Fibroblast of skin of abdomen (primary cell): ENCODE data around the gene TEDC2.
"Not testable (repeated sequence)": the region's sequence is repeated elsewhere in the genome, so short reads cannot be mapped to it uniquely, and the experiment has no call there.

ENCODE experiments used
- DNase-seq: peaks from one replicate; pipeline ENCODE4 v3.0.0-alpha.2; 2013

The TEDC2 gene

GRCh38 chr16:2437032-2437790 is 22.7 kb upstream of the TEDC2 start:
- no peak for DNase-seq

GRCh38 chr16:2438121-2438520 is 21.8 kb upstream of the TEDC2 start:
- DNase-seq: no peak

- DNase-seq: no peak
Measured at GRCh38 chr16:2439598-2439997, 20.3 kb upstream of the TEDC2 start.

GRCh38 chr16:2441143-2441804 is 18.6 kb upstream of the TEDC2 start:
- not testable (repeated sequence) for DNase-seq

- DNase-seq: no peak
Measured at GRCh38 chr16:2443555-2443954, 16.4 kb upstream of the TEDC2 start.

- no peak for DNase-seq
Measured at GRCh38 chr16:2447920-2448583, 11.9 kb upstream of the TEDC2 start.

GRCh38 chr16:2449118-2449517 is 10.8 kb upstream of the TEDC2 start:
- no peak for DNase-seq

GRCh38 chr16:2450535-2450934 is 9.4 kb upstream of the TEDC2 start:
- DNase-seq: no peak

GRCh38 chr16:2450975-2451381 is 8.9 kb upstream of the TEDC2 start:
- DNase-seq: no peak

GRCh38 chr16:2451851-2452320 is 8.0 kb upstream of the TEDC2 start:
- DNase-seq: no peak

- DNase-seq: no peak
Measured at GRCh38 chr16:2452650-2453049, 7.3 kb upstream of the TEDC2 start.

- no peak for DNase-seq
Measured at GRCh38 chr16:2455081-2455845, 4.6 kb upstream of the TEDC2 start.

GRCh38 chr16:2456551-2457153 is 3.3 kb upstream of the TEDC2 start:
- no peak for DNase-seq

- DNase-seq: no peak
Measured at GRCh38 chr16:2457267-2457666, 2.6 kb upstream of the TEDC2 start.

- DNase-seq: no peak
Measured at GRCh38 chr16:2457946-2458345, 2.0 kb upstream of the TEDC2 start.

- no peak for DNase-seq
Measured at GRCh38 chr16:2458887-2459646, 842 bp upstream of the TEDC2 start.

- DNase-seq: no peak
Measured at GRCh38 chr16:2460391-2460713, 443 bp downstream of the TEDC2 start.

- DNase-seq: no peak
Measured at GRCh38 chr16:2460916-2461315, 1.0 kb downstream of the TEDC2 start.

- no peak for DNase-seq
Measured at GRCh38 chr16:2462031-2462866, 2.3 kb downstream of the TEDC2 start.

- no peak for DNase-seq
Measured at GRCh38 chr16:2464333-2464732, 4.4 kb downstream of the TEDC2 start.
